A673 (cell line): ENCODE data around the gene HMGA1. TPM values are rescaled to one million over a fixed set of nuclear protein-coding genes. Genes with fewer than 3 reads are reported as not detected.

Experiments
- BruUV-seq: library from RNA; stranded (reverse); fragments of 400-500 nt; replicated peaks from 2 replicates; lab custom pipeline; 2021; lab: Mats Ljungman, UMichigan
- CTCF ChIA-PET: fragments of 300-600 bp; sonication (Branson Sonifier 250); formaldehyde crosslinking; loops from one replicate; lab custom pipeline; 2022; ENCODE audit warnings: antibody characterized with exemption; lab: Charles Lee
- POLR2A ChIA-PET: fragments of 300-600 bp; sonication (Branson Sonifier 250); formaldehyde crosslinking; loops from one replicate; lab custom pipeline; 2022; ENCODE audit warnings: antibody characterized with exemption; ENCODE audit not compliant: low non-redundant PET; lab: Charles Lee
- DNase-seq: peaks from one replicate; pipeline ENCODE4 v3.0.0-alpha.2; 2015; ENCODE audit warnings: low spot score
- H3K27ac ChIP-seq: fragments of 200-600 bp; sonication (generic); 2 replicates; pipeline ENCODE4 v1.5.1; 2016; ENCODE audit warnings: mixed run types, low read depth, mild to moderate bottlenecking, mixed read lengths, antibody characterized with exemption, low read length; ENCODE audit not compliant: poor library complexity, severe bottlenecking
- H3K27me3 ChIP-seq: fragments of 200-600 bp; sonication (generic); replicated peaks from 2 replicates; pipeline ENCODE4 v1.6.1; 2017; ENCODE audit warnings: mixed run types, low read depth, mild to moderate bottlenecking, mixed read lengths, antibody characterized with exemption, low read length; ENCODE audit not compliant: insufficient read depth, poor library complexity
- H3K36me3 ChIP-seq: fragments of 200-600 bp; sonication (generic); 2 replicates; pipeline ENCODE4 v1.6.1; 2016; ENCODE audit warnings: mixed run types, mild to moderate bottlenecking, mixed read lengths, antibody characterized with exemption, low read length; ENCODE audit not compliant: insufficient read depth, poor library complexity, severe bottlenecking
- H3K4me1 ChIP-seq: fragments of 200-600 bp; sonication (generic); 2 replicates; pipeline ENCODE4 v1.6.1; 2017; ENCODE audit warnings: mixed run types, mild to moderate bottlenecking, mixed read lengths, antibody characterized with exemption, low read length; ENCODE audit not compliant: insufficient read depth, poor library complexity, severe bottlenecking
- H3K4me3 ChIP-seq: fragments of 200-600 bp; sonication (generic); 2 replicates; pipeline ENCODE4 v1.5.1; 2016; ENCODE audit warnings: low read depth, mixed run types, mild to moderate bottlenecking, mixed read lengths, low read length; ENCODE audit not compliant: poor library complexity, severe bottlenecking
- H3K9me3 ChIP-seq: fragments of 200-600 bp; sonication (generic); 2 replicates; pipeline ENCODE4 v1.6.1; 2016; ENCODE audit warnings: mixed run types, low read depth, mild to moderate bottlenecking, mixed read lengths, antibody characterized with exemption, low read length; ENCODE audit not compliant: poor library complexity, severe bottlenecking
- EZH2 ChIP-seq: fragments of 200-600 bp; sonication (generic); IDR thresholded peaks from 2 replicates; pipeline ENCODE4 v1.6.1; 2017; ENCODE audit warnings: borderline replicate concordance, low read depth, mild to moderate bottlenecking, mixed read lengths, antibody characterized with exemption, low read length; ENCODE audit not compliant: poor library complexity, severe bottlenecking
- intact Hi-C: fragments of 100-400 bp; cut with micrococcal nuclease; formaldehyde crosslinking; loops from one replicate; pipeline ENCODE4 v1.10.0; 2022; ENCODE audit not compliant: unreplicated experiment
- total RNA-seq: library from RNA; stranded (reverse); gene quantifications from 2 replicates; pipeline ENCODE4 v1.2.3, GENCODE V29; 2021
- TF ChIP-seq, protein P1 (sequence below): fragments of 300-800, 200-600 bp; sonication (generic); conservative IDR thresholded peaks from 2 replicates; pipeline ENCODE4 v1.5.1; 2017; ENCODE audit warnings: low read depth, mild to moderate bottlenecking, antibody characterized with exemption, low read length, moderate library complexity, mixed read lengths

Gene HMGA1
- total RNA-seq, 1 experiment from 2014 or later: 248 TPM

DNA sequence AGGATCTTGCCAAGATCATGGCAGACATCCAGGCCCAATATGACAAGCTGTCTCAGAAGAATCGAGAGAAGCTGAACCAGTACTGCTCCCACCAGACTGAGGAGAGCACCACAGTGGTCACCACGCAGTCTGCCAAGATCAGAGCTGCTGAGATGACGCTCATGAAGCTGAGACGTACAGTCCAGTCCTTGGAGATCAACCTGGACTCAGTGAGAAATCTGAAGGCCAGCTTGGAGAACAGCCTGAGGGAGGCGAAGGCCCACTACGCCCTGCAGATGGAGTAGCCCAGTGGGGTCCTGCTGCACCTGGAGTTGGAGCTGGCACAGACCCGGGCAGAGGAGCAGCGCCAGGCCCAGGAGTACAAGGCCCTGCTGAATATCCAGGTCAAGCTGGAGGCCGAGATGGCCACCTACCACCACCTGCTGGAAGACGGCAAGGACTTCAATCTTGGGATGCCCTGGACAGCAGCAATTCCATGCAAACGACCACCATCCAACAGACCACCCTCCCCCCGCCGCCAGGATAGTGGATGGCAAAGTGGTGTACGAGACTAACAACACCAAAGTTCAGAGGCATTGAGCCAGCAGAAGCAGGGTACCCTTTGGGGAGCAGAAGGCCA, 46.1 kb upstream of the HMGA1 start:
- H3K27ac ChIP-seq: no peak overlapping the region
- H3K9me3 ChIP-seq: no peaks in the 10 kb centered on the region
- CTCF ChIA-PET: no interaction called here
- no peaks in the 10 kb centered on the region for H3K36me3 ChIP-seq
- POLR2A ChIA-PET: no interaction called here
- TF ChIP-seq, protein P1, sequence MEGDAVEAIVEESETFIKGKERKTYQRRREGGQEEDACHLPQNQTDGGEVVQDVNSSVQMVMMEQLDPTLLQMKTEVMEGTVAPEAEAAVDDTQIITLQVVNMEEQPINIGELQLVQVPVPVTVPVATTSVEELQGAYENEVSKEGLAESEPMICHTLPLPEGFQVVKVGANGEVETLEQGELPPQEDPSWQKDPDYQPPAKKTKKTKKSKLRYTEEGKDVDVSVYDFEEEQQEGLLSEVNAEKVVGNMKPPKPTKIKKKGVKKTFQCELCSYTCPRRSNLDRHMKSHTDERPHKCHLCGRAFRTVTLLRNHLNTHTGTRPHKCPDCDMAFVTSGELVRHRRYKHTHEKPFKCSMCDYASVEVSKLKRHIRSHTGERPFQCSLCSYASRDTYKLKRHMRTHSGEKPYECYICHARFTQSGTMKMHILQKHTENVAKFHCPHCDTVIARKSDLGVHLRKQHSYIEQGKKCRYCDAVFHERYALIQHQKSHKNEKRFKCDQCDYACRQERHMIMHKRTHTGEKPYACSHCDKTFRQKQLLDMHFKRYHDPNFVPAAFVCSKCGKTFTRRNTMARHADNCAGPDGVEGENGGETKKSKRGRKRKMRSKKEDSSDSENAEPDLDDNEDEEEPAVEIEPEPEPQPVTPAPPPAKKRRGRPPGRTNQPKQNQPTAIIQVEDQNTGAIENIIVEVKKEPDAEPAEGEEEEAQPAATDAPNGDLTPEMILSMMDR: no peak
- no peak for TF ChIP-seq EZH2
- BruUV-seq: no TSS peak
- H3K4me1 ChIP-seq: no peaks in the 10 kb centered on the region
- no peak for DNase-seq
- intact Hi-C loops: loop anchor here (10.0 kb wide), 1 partner anchor 414 kb away; no protein-coding TSS in a partner anchor
- no peaks in the 10 kb centered on the region for H3K27me3 ChIP-seq
- H3K4me3 ChIP-seq: no peak overlapping the region

DNA sequence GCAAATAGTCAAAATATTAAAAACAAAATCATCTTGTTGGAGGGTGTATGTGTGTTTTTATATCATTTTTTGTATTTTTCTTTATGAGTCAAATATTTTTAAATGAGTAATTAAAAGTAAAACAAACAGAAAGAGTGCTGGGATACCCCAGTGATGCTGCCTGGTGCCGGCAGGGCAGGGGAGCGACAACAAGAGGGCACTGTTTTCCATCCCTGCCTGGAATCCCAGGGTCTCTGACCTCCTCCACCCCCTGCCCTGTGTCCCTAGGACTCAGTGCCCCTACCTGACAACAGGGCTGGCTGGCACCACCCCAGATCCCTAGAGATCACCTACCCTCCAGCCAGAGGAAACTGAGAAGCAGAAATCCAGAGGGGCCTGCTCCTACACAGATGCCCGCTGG, 41.9 kb upstream of the HMGA1 start:
- DNase-seq: no peak
- Histone ChIP-seq H3K4me3 (no peak overlapping the region), H3K4me1 (no peaks in the 10 kb centered on the region), H3K27ac (no peak overlapping the region), H3K27me3 (no peaks in the 10 kb centered on the region), H3K9me3 (no peaks in the 10 kb centered on the region), H3K36me3 (no peaks in the 10 kb centered on the region)
- ChIA-PET CTCF (no interaction called here), POLR2A (no interaction called here)
- BruUV-seq: no TSS peak
- TF ChIP-seq, protein P1: 0 out of 2 replicates have a peak, but pooled peaks have one; percentile 15
- no peak for TF ChIP-seq EZH2
- intact Hi-C loops: loop anchor here (10.0 kb wide), 1 partner anchor 410 kb away; no protein-coding TSS in a partner anchor

GRCh38 chr6:34195726-34196115, 41.0 kb upstream of the HMGA1 start:
- Histone ChIP-seq H3K36me3 (no peaks in the 10 kb centered on the region), H3K4me3 (peak overlapping the region; percentile 44), H3K9me3 (no peaks in the 10 kb centered on the region), H3K4me1 (no peaks in the 10 kb centered on the region), H3K27ac (no peak overlapping the region), H3K27me3 (no peaks in the 10 kb centered on the region)
- TF ChIP-seq, protein P1: no peak
- no peak for TF ChIP-seq EZH2
- intact Hi-C loops: loop anchor here (2.0 to 10.0 kb wide), 2 partner anchors 219 to 409 kb away; no protein-coding TSS in a partner anchor
- CTCF ChIA-PET: interaction anchor here (0.6 to 1.4 kb wide), 8 partner anchors 28 to 547 kb away, joined by 3 to 38 read pairs (median 4); partner anchors contain the start of gene SMIM29
- BruUV-seq: no TSS peak
- POLR2A ChIA-PET: interaction anchor here (0.6 kb wide), 1 partner anchor 215 kb away, joined by 3 read pairs; no protein-coding TSS in a partner anchor
- peak; percentile 22 for DNase-seq
